ENCODE measurements around the gene PDGFRB.

PDGFRB gene

DNA sequence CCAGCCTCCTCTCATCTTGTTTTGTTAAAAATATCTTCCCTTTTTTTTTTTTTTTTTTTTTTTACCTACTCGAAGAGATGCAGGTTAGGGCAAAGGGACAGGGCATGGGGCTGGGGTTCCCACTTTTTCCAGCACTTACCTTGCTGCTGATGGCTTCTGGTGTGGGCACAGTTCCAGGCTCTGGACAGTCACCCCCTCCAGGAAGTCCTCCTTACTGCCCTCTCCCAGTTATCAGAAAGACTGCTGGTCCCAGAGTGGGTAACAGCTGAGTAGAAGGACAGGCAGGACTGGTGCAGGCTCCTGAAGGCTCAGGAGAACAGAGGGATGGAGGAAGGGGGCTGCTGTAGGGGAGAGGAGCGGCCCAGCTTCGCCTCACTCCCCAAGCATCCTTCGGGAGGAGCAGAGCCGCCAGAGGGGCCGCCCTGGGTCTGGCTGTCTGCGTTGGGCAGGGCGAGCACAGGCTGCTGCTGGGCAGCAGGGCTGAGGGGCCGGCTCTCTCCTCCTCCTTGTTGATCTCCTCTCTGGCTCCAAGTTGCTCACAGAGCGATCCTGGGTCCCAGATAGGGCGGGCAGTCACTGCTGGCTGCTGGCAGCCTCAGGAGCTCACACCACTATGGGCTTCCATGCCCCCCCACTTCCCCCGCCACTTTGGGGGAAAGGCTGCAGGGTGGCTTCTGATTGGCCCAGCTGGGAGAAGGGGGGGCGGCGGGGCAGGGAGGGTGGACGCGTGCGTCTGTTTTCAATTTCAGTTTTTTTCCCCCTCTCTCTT lies at the start of gene PDGFRB:
Gene PDGFRB, minus strand, starts transcription at position 588 of the 769 bp plus-strand sequence. CDS start 18,798 bp downstream, outside the sequence.
- no peak for DNase-seq

GRCh38 chr5:150204590-150204960 lies 48.9 kb upstream of the PDGFRB start:
- no peak for DNase-seq

- no peak for DNase-seq
Measured at GRCh38 chr5:150203832-150204589, 48.4 kb upstream of the PDGFRB start.

DNA sequence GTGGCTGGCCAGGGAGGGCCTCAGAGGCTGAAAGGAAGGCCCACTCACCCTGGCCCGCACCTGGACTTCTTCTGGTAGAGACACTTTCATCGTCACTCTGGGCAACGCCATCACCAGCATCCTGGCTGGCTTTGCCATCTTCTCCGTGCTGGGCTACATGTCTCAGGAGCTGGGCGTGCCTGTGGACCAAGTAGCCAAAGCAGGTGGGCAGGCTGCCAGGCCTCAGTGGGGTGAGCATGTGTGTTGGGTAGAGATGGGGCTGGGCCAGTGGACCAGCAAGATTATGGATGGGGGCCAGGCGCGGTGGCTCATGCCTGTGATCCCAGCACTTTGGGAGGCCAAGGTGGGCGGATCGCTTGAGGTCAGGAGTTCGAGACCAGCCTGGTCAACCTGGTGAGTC lies 46.9 kb upstream of the PDGFRB start:
- DNase-seq, result no peak

GRCh38 chr5:150197476-150197875 lies 41.8 kb upstream of the PDGFRB start:
- no peak for DNase-seq

DNA sequence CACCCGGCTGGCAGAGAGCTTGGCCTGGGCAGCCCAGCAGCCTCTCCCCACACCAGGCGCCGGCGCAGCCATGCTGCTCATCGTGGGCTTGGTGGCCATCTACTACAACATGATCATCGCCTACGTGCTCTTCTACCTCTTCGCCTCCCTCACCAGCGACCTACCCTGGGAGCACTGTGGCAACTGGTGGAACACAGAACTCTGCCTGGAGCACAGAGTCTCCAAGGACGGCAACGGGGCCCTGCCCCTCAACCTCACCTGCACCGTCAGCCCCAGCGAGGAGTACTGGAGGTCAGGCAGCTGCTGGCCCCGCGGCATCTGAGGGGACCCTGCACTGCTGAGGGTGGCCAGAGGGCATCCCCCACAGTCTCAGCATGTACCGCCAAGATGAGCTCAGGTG lies 41.3 kb upstream of the PDGFRB start:
- DNase-seq, result no peak

- no peak for DNase-seq
Measured at GRCh38 chr5:150196514-150196913, 40.9 kb upstream of the PDGFRB start.

DNA sequence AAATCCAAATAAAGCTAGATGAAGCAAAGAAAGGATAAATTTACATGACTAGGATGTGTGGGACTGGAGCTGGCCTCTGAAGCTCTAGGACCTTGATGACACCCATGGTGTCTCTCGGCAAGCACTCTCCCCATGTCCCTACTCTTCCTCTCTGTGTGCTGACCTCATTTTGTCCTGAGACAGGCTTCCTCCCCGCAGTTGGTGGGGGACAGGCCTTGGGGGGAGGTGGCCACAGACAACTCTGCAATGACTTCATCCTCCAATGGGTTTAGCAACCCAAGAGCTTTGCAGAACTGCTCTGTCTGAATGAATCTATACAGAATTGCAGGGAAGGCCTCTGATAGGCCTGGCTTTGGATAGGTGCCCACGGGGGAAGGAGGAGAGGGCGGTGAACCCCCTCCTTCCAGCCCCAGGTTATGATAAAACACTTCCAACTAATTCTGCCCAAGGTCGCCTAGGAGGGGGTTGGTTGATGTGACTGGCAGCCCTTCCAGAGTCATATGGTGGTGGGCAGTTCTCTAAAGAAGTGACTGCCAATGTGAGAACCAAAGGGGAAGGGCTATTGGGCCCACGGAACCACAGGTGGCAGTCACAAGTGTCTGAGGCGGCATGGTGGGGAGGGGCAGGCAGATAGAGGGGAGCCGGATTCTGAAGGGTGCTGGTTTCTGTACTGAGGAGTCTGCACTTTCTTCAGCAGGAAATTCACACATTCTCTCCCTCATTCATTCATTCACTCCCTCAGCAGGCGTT lies 40.3 kb upstream of the PDGFRB start:
- DNase-seq, result no peak

DNA sequence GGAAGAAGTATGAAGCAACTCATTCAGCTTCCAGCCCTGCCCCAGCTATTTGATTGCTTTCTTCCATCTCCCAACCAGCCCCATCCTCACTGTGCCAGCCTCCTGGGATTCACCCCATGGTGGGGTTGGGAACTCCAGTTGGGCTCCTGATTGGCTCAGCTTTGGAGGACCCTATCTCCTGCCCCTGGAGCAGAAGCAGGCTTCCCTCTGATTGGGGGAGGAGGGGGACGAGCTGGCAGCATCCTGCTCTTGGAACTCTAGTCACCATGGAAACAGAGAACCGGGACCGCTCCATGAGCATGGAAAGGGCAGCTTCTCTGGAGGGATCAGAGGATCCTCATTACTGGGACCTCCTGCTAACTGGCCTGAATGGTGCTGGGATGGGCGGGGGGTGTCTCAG lies 36.8 kb upstream of the PDGFRB start:
- DNase-seq, result no peak

- no peak for DNase-seq
Measured at GRCh38 chr5:150190987-150191386, 35.3 kb upstream of the PDGFRB start.

DNA sequence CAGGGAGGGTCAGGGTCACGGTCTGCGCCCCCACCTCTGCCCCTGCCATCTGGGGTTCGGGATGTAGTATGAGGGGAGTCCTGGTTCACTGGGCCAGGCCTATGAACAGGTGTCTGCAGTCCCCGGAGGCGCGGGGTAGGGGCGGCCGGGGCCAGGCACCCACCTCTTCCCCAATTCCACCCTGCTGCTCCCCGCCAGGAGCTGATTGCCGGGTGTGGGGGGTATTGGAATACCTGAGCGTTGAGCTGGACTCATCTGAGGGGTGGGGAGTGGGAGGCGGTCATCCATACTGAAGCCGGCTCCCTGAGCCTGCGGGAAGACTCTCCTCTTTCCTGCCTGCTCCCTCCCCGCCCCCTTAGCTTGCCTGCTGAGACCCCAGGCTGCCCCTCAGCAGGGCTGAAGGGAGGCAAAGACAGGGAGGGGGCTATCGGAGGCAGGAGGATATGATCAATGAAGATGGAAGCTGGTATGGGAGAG lies 34.9 kb upstream of the PDGFRB start:
- no peak for DNase-seq

DNA sequence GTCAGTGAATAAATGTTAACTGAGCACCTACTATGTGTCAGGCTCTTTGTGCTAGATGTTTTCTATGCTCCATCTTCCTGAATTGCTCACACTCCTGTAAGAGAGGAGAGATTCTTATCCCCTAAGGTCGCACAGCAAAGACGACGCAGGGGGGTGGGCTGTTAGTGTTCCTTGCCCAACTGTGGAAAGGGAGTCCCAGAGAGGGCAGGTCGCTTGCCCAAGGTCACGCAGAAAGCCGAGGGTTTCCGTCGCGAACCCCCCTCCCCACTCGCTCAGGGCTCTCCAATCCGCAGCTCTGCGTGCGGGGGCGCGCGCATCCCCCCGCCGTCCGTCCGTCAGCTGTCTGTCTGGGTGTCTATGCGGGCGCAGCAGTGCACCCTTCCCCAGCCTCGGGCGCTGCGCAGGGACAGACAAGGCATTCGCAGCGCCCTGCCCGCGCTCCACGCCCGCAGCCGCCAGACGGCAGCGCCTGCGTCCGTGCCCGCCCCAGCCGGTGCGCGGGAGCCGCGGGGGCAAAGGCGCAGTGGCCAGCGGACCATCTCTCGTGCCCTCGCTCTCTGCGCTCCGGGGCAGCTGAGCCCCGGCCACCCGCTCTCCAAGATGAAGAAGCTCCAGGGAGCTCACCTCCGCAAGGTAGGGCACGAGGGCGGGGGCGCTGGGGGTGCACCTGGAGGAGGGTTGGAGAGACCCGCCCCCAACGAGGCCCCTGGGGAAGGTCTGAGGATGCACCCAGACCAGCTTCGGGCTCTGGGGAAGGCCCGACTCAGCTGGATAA lies 34.3 kb upstream of the PDGFRB start, which contains the start of gene SLC6A7:
Gene SLC6A7, plus strand, starts transcription at position 335 of the 775 bp plus-strand sequence. Its CDS starts 266 bp downstream, at position 601.
- no peak for DNase-seq

DNA sequence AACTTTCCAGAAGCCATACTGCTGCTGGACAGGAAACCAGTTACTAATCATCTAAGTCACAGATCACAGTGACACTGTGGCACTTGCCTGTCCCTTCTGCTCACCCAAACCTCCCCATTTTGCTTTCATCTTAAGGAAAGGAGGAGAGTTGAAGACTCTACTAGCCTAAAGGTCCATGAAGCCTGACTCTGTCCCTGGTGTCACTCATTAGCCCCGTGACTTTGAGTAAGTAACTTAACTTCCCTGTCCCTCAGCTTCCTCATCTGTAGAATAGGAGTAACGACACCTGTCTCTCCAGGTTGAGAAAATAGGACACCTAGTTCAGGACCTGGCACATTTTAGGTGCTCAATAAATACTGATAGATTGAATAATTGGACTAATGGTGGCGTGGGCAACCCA lies 33.7 kb upstream of the PDGFRB start:
- DNase-seq, result no peak

DNA sequence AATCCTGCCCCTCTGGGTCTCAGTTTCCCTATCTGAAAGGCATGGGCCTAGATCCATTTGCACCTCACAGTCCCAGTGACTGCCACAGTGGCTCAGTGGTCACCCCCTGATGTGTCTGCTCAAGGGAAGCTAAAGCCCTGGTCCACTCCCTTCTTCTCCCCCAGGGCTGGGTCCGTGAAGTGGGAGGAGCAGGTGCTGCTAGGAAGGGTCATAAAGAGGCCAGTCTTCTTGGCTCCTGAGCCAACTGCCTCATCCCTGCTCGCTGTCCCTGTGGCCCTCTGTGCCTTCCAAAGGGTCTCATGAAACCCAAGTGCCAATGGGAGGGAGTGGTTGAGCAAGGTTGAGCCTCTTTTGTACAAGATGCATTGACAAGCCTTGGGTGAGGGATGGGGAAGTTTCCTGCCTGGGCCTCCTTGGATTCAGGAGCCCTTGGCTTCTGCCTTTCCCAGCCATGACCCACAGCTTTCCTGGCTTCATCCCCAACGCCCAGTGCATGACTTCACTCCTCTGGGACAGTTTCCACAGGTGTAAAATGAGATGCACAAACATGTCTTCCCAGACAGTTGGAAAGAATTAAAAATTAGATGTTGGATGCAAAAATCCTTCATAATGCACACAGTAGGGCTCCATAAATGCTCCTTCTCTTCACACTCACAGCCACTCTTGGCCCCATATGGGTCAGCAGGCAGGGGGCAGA lies 32.6 kb upstream of the PDGFRB start:
- DNase-seq, result no peak

DNA sequence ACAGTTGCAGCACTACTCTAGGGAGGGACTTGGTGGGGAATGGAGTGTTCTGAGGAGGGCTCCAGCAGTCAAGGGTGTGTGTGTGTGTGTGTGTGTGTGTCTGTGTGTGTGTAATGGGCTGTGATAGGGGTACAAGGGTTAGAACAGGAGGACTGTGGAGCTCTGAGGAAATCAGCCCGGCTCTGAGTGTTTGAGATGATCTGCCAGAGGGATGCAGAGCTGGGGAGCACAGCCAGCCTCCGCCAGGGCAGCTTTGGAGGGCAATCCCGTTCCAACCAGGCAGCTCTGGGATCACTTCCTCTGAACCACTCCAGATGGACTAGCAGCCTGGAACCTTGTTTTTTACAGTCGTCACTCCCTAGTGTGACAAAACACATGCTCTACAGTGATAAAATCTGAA lies 31.3 kb upstream of the PDGFRB start:
- no peak for DNase-seq

- no peak for DNase-seq
Measured at GRCh38 chr5:150186137-150186536, 30.5 kb upstream of the PDGFRB start.

- no peak for DNase-seq
Measured at GRCh38 chr5:150184990-150185912, 29.6 kb upstream of the PDGFRB start.

DNA sequence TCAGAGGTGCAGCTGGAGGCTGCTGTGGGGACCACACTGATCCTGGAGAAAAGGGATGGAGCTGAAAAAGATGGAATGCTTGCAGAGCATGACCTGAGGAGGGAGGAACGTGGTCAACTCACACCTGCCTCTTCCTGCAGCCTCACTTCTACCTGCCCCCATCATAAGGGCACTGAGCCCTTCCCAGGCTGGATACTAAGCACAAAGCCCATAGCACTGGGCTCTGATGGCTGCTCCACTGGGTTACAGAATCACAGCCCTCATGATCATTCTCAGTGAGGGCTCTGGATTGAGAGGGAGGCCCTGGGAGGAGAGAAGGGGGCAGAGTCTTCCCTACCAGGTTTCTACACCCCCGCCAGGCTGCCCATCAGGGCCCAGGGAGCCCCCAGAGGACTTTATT lies 28.4 kb upstream of the PDGFRB start:
- no peak for DNase-seq

DNA sequence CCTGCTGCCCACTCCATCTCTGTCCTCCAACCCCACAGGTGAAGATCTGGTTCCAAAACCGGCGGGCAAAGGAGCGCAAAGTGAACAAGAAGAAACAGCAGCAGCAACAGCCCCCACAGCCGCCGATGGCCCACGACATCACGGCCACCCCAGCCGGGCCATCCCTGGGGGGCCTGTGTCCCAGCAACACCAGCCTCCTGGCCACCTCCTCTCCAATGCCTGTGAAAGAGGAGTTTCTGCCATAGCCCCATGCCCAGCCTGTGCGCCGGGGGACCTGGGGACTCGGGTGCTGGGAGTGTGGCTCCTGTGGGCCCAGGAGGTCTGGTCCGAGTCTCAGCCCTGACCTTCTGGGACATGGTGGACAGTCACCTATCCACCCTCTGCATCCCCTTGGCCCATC lies 27.8 kb upstream of the PDGFRB start:
- DNase-seq, result no peak

DNA sequence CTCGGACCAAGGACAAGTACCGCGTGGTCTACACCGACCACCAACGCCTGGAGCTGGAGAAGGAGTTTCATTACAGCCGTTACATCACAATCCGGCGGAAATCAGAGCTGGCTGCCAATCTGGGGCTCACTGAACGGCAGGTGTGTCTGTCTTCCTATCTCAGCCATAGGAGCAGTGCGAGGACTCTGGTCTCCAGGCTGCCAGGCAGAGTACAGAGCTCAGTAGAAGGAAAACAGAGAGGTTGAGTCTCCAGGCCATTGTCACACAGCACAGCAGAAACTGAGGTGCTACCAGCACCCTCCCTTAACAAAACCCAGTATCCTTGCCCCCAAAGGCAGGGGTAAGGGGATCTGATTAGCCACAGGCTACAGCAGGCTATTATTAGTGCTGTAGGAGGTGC lies 27.1 kb upstream of the PDGFRB start:
- no peak for DNase-seq

All from RPMI8226 (cell line).